ENCODE measurements around the gene DDIAS.
A peak's percentile ranks its signal among the peaks of the same experiment; 100 is the strongest.

DDIAS gene

DNA sequence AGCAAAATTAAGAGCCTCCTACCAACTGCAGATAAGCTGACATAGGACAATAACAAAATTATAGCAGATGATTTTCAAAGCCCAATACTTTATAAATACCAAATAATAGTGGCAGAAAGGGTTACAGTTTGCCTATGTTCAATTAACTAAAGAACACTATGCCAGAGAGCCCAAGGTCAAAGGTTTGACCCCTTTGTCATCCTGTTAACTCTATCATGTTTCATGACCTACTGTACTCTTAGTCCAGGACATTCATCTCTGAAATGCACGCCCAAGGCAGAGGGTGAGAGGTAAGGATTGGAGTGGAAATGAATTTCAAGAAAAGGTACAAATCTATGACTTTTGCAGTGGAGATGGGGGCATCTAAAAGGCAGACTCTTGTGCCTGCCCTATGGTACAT lies 70.6 kb downstream of the DDIAS start:
- Histone ChIP-seq H3K4me1 (peaks cover 31% of the 10 kb centered on the region), H3K27me3 (ENCODE audit: low read depth) (no peaks in the 10 kb centered on the region), H3K9me3 (no peaks in the 10 kb centered on the region), H3K4me3 (no peak overlapping the region), H3K36me3 (replicated peaks) (no peaks in the 10 kb centered on the region)
- in situ Hi-C loops (cut with MboI; ENCODE audit: low sequenced_read_pairs) = no loop called here
- DNase-seq (ENCODE audit: low spot score in 2 of 2) = no peak

DNA sequence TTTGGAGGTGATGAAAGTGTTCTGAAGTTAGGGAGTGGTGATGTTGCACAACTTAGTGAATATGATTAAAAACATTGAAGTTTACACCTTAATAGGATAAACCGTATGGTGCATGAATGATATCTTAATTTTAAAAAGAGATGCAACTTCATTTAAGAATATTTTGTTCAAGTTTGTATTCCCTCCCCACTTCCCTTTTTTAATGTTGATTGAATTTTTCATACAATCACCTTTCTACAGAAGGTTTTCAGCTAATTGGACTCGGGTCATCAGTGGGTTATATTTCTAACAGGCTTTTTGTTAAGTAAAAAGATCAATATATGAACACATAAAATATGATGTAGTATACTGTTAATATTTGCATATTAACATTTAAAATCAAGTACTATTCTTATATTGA lies 72.6 kb downstream of the DDIAS start:
- no peaks in the 10 kb centered on the region for H3K36me3 ChIP-seq (replicated peaks)
- peaks cover 32% of the 10 kb centered on the region for H3K4me1 ChIP-seq
- H3K4me3 ChIP-seq = no peak overlapping the region
- in situ Hi-C loops (cut with MboI; ENCODE audit: low sequenced_read_pairs) = no loop called here
- no peaks in the 10 kb centered on the region for H3K9me3 ChIP-seq
- DNase-seq (ENCODE audit: low spot score in 2 of 2) = no peak
- no peaks in the 10 kb centered on the region for H3K27me3 ChIP-seq (ENCODE audit: low read depth)

- in situ Hi-C loops (cut with MboI; ENCODE audit: low sequenced_read_pairs) = no loop called here
- H3K4me1 ChIP-seq = peaks cover 32% of the 10 kb centered on the region
- H3K36me3 ChIP-seq (replicated peaks) = no peaks in the 10 kb centered on the region
- DNase-seq (ENCODE audit: low spot score in 2 of 2) = no peak
- no peaks in the 10 kb centered on the region for H3K27me3 ChIP-seq (ENCODE audit: low read depth)
- no peak overlapping the region for H3K4me3 ChIP-seq
- no peaks in the 10 kb centered on the region for H3K9me3 ChIP-seq
Measured at GRCh38 chr11:82974851-82975250, 73.3 kb downstream of the DDIAS start.

DNA sequence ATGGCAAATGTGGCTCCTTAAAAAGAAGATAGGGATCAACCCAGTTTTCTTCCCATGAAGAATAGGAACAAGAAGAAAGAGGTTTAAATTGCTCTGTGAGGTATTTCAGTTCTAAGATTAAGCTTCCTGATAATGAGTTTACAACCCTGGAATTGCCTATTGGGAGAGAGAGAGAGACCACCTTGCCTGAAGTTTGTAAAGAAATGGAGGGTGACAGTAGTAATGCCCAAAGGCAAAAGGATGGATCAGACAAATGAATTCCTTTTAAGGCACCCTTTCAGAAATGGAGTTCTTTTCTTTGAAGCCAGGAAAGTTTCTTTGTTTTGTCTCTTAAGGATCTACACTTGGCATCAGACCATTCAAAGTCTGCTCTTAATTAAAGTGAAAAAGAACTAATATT lies 74.3 kb downstream of the DDIAS start:
- in situ Hi-C loops (cut with MboI; ENCODE audit: low sequenced_read_pairs) = no loop called here
- H3K9me3 ChIP-seq = no peaks in the 10 kb centered on the region
- H3K36me3 ChIP-seq (replicated peaks) = no peaks in the 10 kb centered on the region
- no peak overlapping the region for H3K4me3 ChIP-seq
- H3K27me3 ChIP-seq (ENCODE audit: low read depth) = no peaks in the 10 kb centered on the region
- peaks cover 36% of the 10 kb centered on the region for H3K4me1 ChIP-seq
- DNase-seq (ENCODE audit: low spot score in 2 of 2) = peak in 1 of 2 experiments; percentile 90

DNA sequence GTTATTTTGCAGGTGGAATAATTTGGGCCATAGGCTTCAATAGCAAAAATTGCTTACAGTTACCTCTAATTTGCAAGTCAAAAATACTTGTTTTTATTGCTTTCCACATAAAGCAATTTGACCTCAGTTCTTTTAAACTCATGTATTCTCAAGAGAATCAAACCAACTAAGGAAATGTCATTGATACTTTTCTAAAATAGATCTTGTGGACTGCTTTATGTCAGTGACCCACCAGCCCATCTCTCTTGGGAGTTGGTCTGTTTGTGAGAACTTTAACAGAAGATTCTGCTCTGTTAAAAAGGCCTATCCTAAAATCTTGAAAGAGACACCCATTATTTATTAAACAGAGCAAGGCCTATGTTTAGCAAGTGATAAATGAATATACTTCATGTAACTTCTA lies 75.2 kb downstream of the DDIAS start:
- Histone ChIP-seq H3K9me3 (no peaks in the 10 kb centered on the region), H3K4me1 (peaks cover 36% of the 10 kb centered on the region), H3K27me3 (ENCODE audit: low read depth) (no peaks in the 10 kb centered on the region), H3K4me3 (no peak overlapping the region), H3K36me3 (replicated peaks) (no peaks in the 10 kb centered on the region)
- peak in 1 of 2 experiments; percentile 54 for DNase-seq (ENCODE audit: low spot score in 2 of 2)
- in situ Hi-C loops (cut with MboI; ENCODE audit: low sequenced_read_pairs) = no loop called here

- H3K9me3 ChIP-seq = no peaks in the 10 kb centered on the region
- DNase-seq (ENCODE audit: low spot score in 2 of 2) = no peak
- no peaks in the 10 kb centered on the region for H3K27me3 ChIP-seq (ENCODE audit: low read depth)
- peaks cover 35% of the 10 kb centered on the region for H3K4me1 ChIP-seq
- no peaks in the 10 kb centered on the region for H3K36me3 ChIP-seq (replicated peaks)
- in situ Hi-C loops (cut with MboI; ENCODE audit: low sequenced_read_pairs) = no loop called here
- no peak overlapping the region for H3K4me3 ChIP-seq
Measured at GRCh38 chr11:82978422-82979099, 77.0 kb downstream of the DDIAS start.

DNA sequence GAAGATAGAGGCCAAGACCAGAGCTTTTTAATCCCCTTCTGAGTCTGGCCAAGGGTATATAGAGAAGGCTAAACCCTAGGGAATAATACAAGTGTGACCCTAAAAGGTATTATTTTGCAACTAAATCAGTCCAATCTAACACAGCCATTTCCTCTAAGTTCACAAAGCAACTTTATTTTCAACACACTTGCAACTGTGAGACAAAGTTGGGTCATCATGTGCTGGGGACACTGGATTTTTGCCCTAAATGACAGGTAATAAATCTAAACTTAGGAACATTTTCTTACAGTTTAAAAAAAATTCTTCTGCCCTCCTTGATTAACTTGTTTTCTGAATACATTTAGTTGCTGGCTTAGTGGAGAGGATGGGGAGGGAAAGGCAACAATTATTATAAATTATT lies 78.3 kb downstream of the DDIAS start:
- Histone ChIP-seq H3K27me3 (ENCODE audit: low read depth) (no peaks in the 10 kb centered on the region), H3K4me1 (peaks cover 23% of the 10 kb centered on the region), H3K9me3 (no peaks in the 10 kb centered on the region), H3K36me3 (replicated peaks) (no peaks in the 10 kb centered on the region), H3K4me3 (no peak overlapping the region)
- in situ Hi-C loops (cut with MboI; ENCODE audit: low sequenced_read_pairs) = no loop called here
- DNase-seq (ENCODE audit: low spot score in 2 of 2) = no peak

GRCh38 chr11:82980292-82980691 lies 78.8 kb downstream of the DDIAS start:
- Histone ChIP-seq H3K4me1 (peaks cover 23% of the 10 kb centered on the region), H3K9me3 (no peaks in the 10 kb centered on the region), H3K4me3 (no peak overlapping the region), H3K36me3 (replicated peaks) (no peaks in the 10 kb centered on the region), H3K27me3 (ENCODE audit: low read depth) (no peaks in the 10 kb centered on the region)
- DNase-seq (ENCODE audit: low spot score in 2 of 2) = no peak
- in situ Hi-C loops (cut with MboI; ENCODE audit: low sequenced_read_pairs) = no loop called here

DNA sequence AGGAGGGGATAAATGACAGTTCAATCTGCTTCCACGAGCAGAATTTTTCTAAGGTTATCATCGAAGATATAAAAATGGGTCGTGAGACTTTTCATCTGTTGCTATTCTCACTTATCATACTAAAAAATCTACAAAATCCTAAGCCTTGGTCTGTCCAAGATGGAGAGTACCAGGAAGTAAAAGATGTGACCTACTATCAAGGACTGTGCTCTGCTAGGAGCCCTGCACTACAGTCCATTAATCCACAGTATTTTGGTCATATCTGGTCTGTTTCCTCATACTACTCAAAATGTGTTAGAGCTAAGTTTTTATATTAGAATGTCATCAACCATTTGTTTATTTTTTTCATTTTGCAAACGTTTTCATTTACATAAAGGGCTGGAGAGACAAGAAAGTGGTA lies 79.4 kb downstream of the DDIAS start:
- no peak for DNase-seq (ENCODE audit: low spot score in 2 of 2)
- in situ Hi-C loops (cut with MboI; ENCODE audit: low sequenced_read_pairs) = no loop called here
- Histone ChIP-seq H3K36me3 (replicated peaks) (no peaks in the 10 kb centered on the region), H3K9me3 (no peaks in the 10 kb centered on the region), H3K27me3 (ENCODE audit: low read depth) (no peaks in the 10 kb centered on the region), H3K4me3 (no peak overlapping the region), H3K4me1 (peaks cover 16% of the 10 kb centered on the region)

GRCh38 chr11:82981852-82982251 lies 80.3 kb downstream of the DDIAS start:
- H3K9me3 ChIP-seq = no peaks in the 10 kb centered on the region
- in situ Hi-C loops (cut with MboI; ENCODE audit: low sequenced_read_pairs) = no loop called here
- no peaks in the 10 kb centered on the region for H3K36me3 ChIP-seq (replicated peaks)
- H3K4me1 ChIP-seq = peaks cover 7% of the 10 kb centered on the region
- H3K27me3 ChIP-seq (ENCODE audit: low read depth) = no peaks in the 10 kb centered on the region
- no peak for DNase-seq (ENCODE audit: low spot score in 2 of 2)
- H3K4me3 ChIP-seq = no peak overlapping the region

Measured in HAP-1 (cell line).